Muscle of leg (tissue), 11 donors: ENCODE measurements around the gene C3orf22. TPM values are rescaled to one million over a fixed set of nuclear protein-coding genes. Genes with fewer than 3 reads are reported as not detected.

Experiments
- DNase-seq: peaks from one replicate; pipeline ENCODE4 v3.0.0; 2013
- H3K27ac ChIP-seq: one replicate; pipeline ENCODE4 v1.5.1; 2013; ENCODE audit warnings: mild to moderate bottlenecking, low read length, control low read depth
- H3K27me3 ChIP-seq: one replicate; pipeline ENCODE4 v1.6.1; 2013; ENCODE audit warnings: low read length; ENCODE audit not compliant: control insufficient read depth, insufficient read depth
- H3K36me3 ChIP-seq: one replicate; pipeline ENCODE4 v1.6.1; 2013; ENCODE audit warnings: low read length; ENCODE audit not compliant: control insufficient read depth, insufficient read depth
- H3K4me1 ChIP-seq: one replicate; pipeline ENCODE4 v1.6.1; 2013; ENCODE audit warnings: low read length; ENCODE audit not compliant: control insufficient read depth, insufficient read depth
- H3K4me3 ChIP-seq: one replicate; pipeline ENCODE4 v1.5.1; 2013; ENCODE audit warnings: low read length, control low read depth
- H3K9me3 ChIP-seq: replicated peaks from 2 replicates; pipeline ENCODE4 v1.6.1; 2013; ENCODE audit warnings: low read depth, low read length; ENCODE audit not compliant: control insufficient read depth
- WGBS: methylation state at CpG from one replicate; pipeline ENCODE4 v1.1.5; 2013; ENCODE audit warnings: missing lambda C conversion rate; ENCODE audit not compliant: insufficient coverage; 5-methylcytosine and 5-hydroxymethylcytosine counted together
- polyA plus RNA-seq, 8 donors: library from polyadenylated mRNA; unstranded; fragments of 120-200 nt; gene quantifications; one replicate each; pipeline versions ENCODE4 v1.2.1 to v1.2.3, GENCODE V29; 2013; ENCODE audit warnings: inconsistent platforms in 1 of 8, low replicate concordance in 1 of 8; ENCODE audit not compliant: insufficient read length in 8 of 8, insufficient read depth in 1 of 8
- total RNA-seq: library from RNA; stranded (reverse); fragments of 120-200 nt; gene quantifications from one replicate; pipeline ENCODE4 v1.2.4, GENCODE V29; 2013

Gene C3orf22
- total and polyA plus RNA-seq, 9 donors: 0.04 to 0.35 TPM; not detected in 7

- 70% methylated on average over 52 of the region's 57 CpGs for WGBS
Observed at GRCh38 chr3:126542340-126543241, 16.1 kb downstream of the C3orf22 start.

GRCh38 chr3:126541628-126542339, 16.9 kb downstream of the C3orf22 start:
- no peak overlapping the region for H3K4me3 ChIP-seq
- H3K27me3 ChIP-seq: peaks cover 33% of the 10 kb centered on the region
- no peaks in the 10 kb centered on the region for H3K36me3 ChIP-seq
- no peak for DNase-seq
- peaks cover 37% of the 10 kb centered on the region for H3K4me1 ChIP-seq
- no peak overlapping the region for H3K27ac ChIP-seq
- WGBS: 25% methylated on average over 96 of the region's 101 CpGs
- H3K9me3 ChIP-seq: no peaks in the 10 kb centered on the region

More at GRCh38 chr3:126542340-126543241, 16.1 kb downstream of the C3orf22 start:
- H3K4me1 ChIP-seq: peaks cover 37% of the 10 kb centered on the region
- peaks cover 33% of the 10 kb centered on the region for H3K27me3 ChIP-seq
- no peaks in the 10 kb centered on the region for H3K36me3 ChIP-seq
- no peaks in the 10 kb centered on the region for H3K9me3 ChIP-seq
- H3K27ac ChIP-seq: no peak overlapping the region
- H3K4me3 ChIP-seq: no peak overlapping the region
- no peak for DNase-seq

- DNase-seq: no peak
- Histone ChIP-seq H3K4me3 (no peak overlapping the region), H3K9me3 (no peaks in the 10 kb centered on the region), H3K4me1 (peaks cover 37% of the 10 kb centered on the region), H3K27ac (no peak overlapping the region), H3K27me3 (peaks cover 35% of the 10 kb centered on the region), H3K36me3 (no peaks in the 10 kb centered on the region)
- 77% methylated on average over 24 of the region's 24 CpGs for WGBS
Observed at GRCh38 chr3:126540951-126541627, 17.6 kb downstream of the C3orf22 start.

- Histone ChIP-seq H3K9me3 (no peaks in the 10 kb centered on the region), H3K36me3 (no peaks in the 10 kb centered on the region), H3K4me3 (no peak overlapping the region), H3K27ac (no peak overlapping the region), H3K4me1 (peaks cover 37% of the 10 kb centered on the region), H3K27me3 (peaks cover 41% of the 10 kb centered on the region)
- WGBS: 20% methylated on average over 4 of the region's 9 CpGs
- peak; percentile 77 for DNase-seq
Observed at GRCh38 chr3:126540342-126540849, 18.3 kb downstream of the C3orf22 start.

- DNase-seq: no peak
- Histone ChIP-seq H3K27ac (no peak overlapping the region), H3K4me1 (peaks cover 37% of the 10 kb centered on the region), H3K4me3 (no peak overlapping the region), H3K36me3 (no peaks in the 10 kb centered on the region), H3K27me3 (peaks cover 47% of the 10 kb centered on the region), H3K9me3 (no peaks in the 10 kb centered on the region)
- 92% methylated on average over 10 of the region's 10 CpGs for WGBS
Observed at GRCh38 chr3:126539558-126540250, 19.0 kb downstream of the C3orf22 start.

GRCh38 chr3:126538966-126539365, 19.8 kb downstream of the C3orf22 start:
- H3K4me3 ChIP-seq: no peak overlapping the region
- DNase-seq: no peak
- no peak overlapping the region for H3K27ac ChIP-seq
- H3K27me3 ChIP-seq: peaks cover 52% of the 10 kb centered on the region
- no peaks in the 10 kb centered on the region for H3K36me3 ChIP-seq
- H3K9me3 ChIP-seq: no peaks in the 10 kb centered on the region
- WGBS: no CpG with 5 or more reads among the region's 5 CpGs
- H3K4me1 ChIP-seq: peaks cover 37% of the 10 kb centered on the region

GRCh38 chr3:126538316-126538715, 20.4 kb downstream of the C3orf22 start:
- H3K9me3 ChIP-seq: no peaks in the 10 kb centered on the region
- H3K4me3 ChIP-seq: no peak overlapping the region
- H3K36me3 ChIP-seq: no peaks in the 10 kb centered on the region
- H3K27ac ChIP-seq: no peak overlapping the region
- no peak for DNase-seq
- H3K4me1 ChIP-seq: peaks cover 33% of the 10 kb centered on the region
- peaks cover 50% of the 10 kb centered on the region for H3K27me3 ChIP-seq
- WGBS: 62% methylated on average over 9 of the region's 9 CpGs

- Histone ChIP-seq H3K27ac (no peak overlapping the region), H3K4me3 (no peak overlapping the region), H3K36me3 (no peaks in the 10 kb centered on the region), H3K4me1 (peaks cover 28% of the 10 kb centered on the region), H3K27me3 (peaks cover 46% of the 10 kb centered on the region), H3K9me3 (no peaks in the 10 kb centered on the region)
- WGBS: 61% methylated on average over 9 of the region's 10 CpGs
- no peak for DNase-seq
Observed at GRCh38 chr3:126537730-126538281, 20.9 kb downstream of the C3orf22 start.

GRCh38 chr3:126537116-126537729, 21.5 kb downstream of the C3orf22 start:
- no peak for DNase-seq
- Histone ChIP-seq H3K27me3 (peaks cover 40% of the 10 kb centered on the region), H3K4me1 (peaks cover 28% of the 10 kb centered on the region), H3K9me3 (no peaks in the 10 kb centered on the region), H3K36me3 (no peaks in the 10 kb centered on the region), H3K4me3 (no peak overlapping the region), H3K27ac (no peak overlapping the region)
- 39% methylated on average over 9 of the region's 9 CpGs for WGBS
